Loucy (cell line): Measurements from ENCODE around the gene MCRIP1.

Experiments used
- EZH2phosphoT487 ChIP-seq: fragments of 200-600 bp; IDR thresholded peaks from 2 replicates; pipeline ENCODE4 v1.6.1; 2018; ENCODE audit warnings: antibody characterized with exemption, mild to moderate bottlenecking, moderate library complexity, borderline replicate concordance
- TF ChIP-seq, protein P1 (sequence below): fragments of 200-600 bp; sonication (generic); conservative IDR thresholded peaks from 2 replicates; pipeline ENCODE4 v1.5.1; 2014; ENCODE audit warnings: mild to moderate bottlenecking, antibody characterized with exemption, low read length

DNA sequence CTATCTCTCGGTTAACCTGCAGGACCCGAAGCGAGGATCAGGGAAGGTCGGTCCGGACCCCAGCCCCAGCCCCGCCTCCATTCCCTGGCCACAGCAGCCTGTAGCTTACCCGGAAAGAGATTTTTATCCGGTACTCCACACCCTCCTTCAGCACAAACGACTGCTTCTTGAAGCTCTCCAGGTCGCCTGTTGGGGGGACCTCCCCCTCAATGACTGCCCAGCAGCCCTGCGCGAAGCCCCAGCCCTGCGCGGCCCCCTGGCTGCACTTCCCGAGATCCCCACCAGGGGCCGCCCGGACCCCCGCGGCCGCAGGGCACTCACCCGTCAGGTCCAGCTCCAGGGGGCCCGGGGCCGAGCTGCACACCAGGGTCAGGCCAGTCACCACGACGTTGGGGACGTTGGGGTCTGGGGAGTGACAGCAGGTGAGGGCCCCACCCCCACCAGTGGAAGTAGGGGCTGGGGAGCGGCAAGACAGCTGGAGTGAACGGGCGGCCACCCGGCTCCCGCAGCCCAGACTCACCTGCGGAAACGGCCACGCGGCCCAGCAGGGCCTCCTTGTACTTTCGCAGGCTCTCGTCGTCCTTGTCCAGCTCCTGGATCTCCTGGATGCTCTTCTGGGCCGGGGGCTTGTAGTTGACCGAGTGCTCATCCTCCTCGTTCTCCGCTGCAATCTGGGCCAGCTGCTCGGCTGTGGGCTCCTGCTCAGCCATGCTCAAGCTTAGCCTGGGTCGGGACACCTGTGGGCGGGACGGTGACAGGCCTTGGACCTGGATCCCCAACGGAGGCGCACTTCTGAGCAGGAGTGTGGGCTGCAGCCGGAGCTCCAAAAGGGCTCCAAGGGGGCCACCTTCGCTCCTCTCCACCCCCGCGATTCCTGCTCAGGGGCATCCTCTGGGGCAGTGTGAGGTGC, 36.4 kb upstream of the MCRIP1 start:
- TF ChIP-seq, protein P1, sequence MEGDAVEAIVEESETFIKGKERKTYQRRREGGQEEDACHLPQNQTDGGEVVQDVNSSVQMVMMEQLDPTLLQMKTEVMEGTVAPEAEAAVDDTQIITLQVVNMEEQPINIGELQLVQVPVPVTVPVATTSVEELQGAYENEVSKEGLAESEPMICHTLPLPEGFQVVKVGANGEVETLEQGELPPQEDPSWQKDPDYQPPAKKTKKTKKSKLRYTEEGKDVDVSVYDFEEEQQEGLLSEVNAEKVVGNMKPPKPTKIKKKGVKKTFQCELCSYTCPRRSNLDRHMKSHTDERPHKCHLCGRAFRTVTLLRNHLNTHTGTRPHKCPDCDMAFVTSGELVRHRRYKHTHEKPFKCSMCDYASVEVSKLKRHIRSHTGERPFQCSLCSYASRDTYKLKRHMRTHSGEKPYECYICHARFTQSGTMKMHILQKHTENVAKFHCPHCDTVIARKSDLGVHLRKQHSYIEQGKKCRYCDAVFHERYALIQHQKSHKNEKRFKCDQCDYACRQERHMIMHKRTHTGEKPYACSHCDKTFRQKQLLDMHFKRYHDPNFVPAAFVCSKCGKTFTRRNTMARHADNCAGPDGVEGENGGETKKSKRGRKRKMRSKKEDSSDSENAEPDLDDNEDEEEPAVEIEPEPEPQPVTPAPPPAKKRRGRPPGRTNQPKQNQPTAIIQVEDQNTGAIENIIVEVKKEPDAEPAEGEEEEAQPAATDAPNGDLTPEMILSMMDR = peak; percentile 81
- no peak for TF ChIP-seq EZH2phosphoT487
